Measurements from ENCODE around the gene EMC6.

EMC6 gene

DNA sequence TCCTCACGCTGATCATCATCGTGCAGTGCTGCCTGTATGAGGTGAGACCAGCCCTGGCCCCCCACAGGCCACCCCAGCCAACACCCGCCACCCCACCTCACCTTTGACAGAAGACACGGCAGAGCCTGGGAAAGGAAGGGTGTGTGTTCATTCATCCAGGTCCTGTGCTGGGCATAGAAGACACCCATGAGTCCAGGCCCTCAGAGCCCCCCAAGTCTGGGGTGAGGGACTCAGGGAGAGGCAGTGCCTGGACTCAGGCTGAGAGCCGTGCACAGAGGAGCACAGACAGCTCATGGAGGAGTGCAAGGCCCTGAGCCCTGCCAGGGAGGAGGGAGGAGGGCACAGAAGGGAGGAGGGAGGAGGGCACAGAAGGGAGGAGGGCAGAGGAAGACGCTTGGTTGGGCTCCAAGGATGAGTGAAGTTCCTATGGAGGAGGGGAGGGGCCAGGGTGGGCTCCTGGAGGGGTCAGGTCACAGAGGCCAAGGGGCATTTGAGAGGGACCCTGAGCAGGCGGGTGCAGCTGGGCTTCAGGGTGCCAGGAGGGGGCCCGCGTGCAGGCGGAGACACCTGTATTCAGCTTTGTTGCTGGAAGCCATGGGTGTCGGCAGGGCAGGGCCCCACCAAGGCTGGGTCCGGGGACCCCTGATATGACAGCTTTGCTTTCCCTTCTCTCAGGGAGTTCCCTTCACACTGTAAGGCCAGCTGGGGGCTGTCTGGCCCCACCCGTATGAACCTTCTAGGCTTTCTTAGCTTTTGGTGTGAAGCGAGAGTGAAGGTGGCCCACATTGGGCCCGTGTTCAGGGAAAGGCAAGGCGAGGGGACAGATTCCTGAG is 11.6 kb upstream of the EMC6 start:
- TF ChIP-seq, protein P1, sequence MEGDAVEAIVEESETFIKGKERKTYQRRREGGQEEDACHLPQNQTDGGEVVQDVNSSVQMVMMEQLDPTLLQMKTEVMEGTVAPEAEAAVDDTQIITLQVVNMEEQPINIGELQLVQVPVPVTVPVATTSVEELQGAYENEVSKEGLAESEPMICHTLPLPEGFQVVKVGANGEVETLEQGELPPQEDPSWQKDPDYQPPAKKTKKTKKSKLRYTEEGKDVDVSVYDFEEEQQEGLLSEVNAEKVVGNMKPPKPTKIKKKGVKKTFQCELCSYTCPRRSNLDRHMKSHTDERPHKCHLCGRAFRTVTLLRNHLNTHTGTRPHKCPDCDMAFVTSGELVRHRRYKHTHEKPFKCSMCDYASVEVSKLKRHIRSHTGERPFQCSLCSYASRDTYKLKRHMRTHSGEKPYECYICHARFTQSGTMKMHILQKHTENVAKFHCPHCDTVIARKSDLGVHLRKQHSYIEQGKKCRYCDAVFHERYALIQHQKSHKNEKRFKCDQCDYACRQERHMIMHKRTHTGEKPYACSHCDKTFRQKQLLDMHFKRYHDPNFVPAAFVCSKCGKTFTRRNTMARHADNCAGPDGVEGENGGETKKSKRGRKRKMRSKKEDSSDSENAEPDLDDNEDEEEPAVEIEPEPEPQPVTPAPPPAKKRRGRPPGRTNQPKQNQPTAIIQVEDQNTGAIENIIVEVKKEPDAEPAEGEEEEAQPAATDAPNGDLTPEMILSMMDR (IDR thresholded peaks at IDR 0.05; ENCODE audit: insufficient read depth, missing control alignments): no peak
- no peak for DNase-seq (ENCODE audit: insufficient read length, low spot score)
- no peak for FAIRE-seq

DNA sequence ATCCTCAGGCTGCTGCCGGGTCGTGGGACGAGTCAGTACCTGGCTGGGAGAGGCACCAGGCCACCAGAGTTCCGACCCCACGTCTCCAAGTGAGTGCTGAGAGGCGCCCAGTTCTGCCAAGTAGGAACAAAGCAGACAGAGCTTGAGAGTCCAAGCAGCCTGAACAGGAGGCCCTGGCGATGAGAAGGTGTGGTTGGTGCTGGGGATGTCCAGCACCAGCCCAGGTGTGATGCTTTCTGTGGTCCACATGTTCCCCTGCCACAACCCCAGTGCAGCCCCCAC is 11.1 kb upstream of the EMC6 start:
- FAIRE-seq (no peak), DNase-seq (ENCODE audit: insufficient read length, low spot score) (no peak)
- TF ChIP-seq, protein P1 (IDR thresholded peaks at IDR 0.05; ENCODE audit: insufficient read depth, missing control alignments): no peak

DNA sequence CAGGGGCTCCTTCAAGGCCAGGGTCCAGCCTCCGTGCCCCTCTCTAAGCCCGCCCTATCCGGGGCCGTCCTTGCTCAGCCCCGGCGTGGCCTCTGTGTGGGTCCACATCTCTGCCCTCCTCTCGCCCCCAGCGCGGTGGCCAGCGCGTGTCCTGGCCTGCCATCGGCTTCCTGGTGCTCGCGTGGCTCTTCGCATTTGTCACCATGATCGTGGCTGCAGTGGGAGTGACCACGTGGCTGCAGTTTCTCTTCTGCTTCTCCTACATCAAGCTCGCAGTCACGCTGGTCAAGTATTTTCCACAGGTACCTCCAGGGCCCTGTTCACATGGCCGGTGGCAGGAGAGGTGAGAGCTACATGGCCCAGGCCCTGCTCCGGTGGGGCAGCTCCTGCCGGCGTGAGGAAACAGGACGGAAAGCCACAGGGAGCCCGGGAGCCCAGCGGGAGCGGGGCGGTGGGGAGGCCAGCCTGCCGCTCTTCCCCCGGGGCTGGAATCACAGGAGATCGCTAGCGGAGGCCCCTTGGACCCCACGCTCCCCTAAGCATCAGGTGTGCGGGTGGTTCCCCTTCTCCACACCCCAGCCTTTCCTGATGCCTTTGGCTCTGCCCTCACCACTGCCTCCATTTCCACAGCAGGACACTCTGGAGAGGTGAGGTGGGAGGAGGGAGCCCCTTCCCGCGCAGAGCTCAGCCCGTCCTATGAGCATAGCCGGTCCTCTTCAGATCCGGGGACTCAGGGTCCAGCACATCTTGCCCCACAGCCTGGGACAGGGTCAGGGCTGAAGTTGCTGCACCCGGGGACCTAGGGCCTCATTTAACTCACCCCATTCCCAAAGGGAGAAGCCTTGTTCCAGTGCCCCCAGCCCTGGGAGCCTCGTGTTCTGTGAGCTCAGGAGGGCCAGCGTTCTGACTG is 10.5 kb upstream of the EMC6 start:
- DNase-seq (ENCODE audit: insufficient read length, low spot score) (no peak), FAIRE-seq (no peak)
- TF ChIP-seq, protein P1 (IDR thresholded peaks at IDR 0.05; ENCODE audit: insufficient read depth, missing control alignments): no peak

DNA sequence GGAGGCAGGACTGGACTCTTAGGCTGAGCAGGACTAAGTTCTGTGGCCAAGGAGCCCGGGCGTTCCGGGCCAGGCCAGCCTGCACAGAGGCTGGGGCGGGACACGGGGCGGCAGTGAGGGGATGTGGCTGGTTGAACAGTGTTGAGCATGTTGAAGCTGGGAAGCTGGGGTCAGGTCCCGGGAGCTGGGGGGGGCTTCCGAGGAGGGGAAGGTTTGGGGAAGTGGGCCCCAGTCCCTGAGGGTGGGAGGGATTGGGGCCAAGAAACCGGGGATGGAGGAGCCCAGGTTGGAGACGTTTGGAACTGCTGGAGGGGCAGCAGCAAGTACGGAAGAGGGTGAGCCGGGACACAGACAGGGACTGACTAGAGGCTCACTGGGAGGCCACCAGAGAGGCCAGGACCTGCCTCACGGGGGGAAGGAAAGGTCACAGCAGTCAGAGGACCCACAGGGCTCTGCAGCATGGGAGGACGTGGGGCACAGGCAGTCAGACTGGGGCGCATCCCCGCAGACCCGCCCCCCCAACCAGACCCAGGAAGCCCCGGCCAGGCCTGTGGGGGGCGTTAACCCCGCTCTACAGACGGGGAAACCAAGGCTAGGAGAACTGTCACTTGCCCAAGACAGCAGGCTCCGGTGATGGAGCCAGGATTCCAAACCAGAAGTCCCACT is 9.7 kb upstream of the EMC6 start:
- DNase-seq (ENCODE audit: insufficient read length, low spot score): no peak
- no peak for FAIRE-seq
- TF ChIP-seq, protein P1 (IDR thresholded peaks at IDR 0.05; ENCODE audit: insufficient read depth, missing control alignments): no peak

DNA sequence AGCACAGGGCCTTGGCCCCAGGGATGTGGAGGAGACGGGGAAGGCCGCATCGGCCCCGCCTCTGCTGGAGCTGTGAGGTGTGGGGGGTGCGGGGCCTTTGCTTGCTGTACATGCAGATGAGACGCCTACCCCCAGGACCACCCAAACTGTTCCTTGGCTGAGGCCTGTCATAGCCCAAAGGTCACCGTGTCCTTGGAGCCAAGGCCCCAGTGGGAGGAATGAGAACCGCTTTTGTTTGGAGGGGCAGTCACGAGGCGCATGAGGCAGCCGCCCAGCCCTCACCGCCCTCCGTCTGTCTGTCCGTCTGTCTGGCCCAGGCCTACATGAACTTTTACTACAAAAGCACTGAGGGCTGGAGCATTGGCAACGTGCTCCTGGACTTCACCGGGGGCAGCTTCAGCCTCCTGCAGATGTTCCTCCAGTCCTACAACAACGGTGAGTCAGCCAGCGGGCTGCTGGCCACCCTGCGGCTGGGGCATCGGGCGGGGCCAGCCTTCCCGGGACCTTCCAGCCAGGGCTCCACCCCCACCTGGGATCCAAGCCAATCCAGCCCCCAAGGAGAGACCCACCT is 9.0 kb upstream of the EMC6 start:
- FAIRE-seq: no peak
- no peak for DNase-seq (ENCODE audit: insufficient read length, low spot score)

DNA sequence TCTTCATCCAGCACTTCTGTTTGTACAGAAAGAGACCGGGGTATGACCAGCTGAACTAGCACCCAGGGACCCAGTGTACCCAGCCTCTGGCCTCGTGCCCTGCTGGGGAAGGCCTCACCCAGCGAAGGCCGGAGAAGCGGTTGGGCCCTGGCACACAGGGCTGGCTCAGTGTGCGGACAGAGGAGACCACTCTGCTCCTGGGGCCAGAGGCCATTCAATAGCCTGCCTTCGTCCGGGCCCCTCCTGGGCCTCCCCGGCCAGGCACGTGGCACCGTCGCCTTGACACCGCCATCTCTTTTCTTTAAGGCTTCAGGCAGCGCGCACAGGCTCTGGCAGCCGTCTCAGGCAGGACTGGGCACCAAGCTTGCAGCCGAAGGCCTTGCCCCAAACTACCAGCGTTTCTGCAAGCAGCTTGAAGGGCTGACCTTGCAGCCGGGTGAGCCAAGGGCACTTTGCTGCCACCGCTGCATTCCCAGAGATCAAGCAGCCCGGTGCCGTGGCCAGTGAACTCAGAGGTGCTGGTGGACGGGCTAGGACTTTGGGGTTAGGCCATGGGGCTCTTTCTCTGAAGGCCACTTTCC is 8.2 kb upstream of the EMC6 start:
- FAIRE-seq (no peak), DNase-seq (ENCODE audit: insufficient read length, low spot score) (no peak)
- TF ChIP-seq, protein P1 (IDR thresholded peaks at IDR 0.05; ENCODE audit: insufficient read depth, missing control alignments): no peak

More for the DNA sequence above, 9.0 kb upstream of the EMC6 start:
- TF ChIP-seq, protein P1 (IDR thresholded peaks at IDR 0.05; ENCODE audit: insufficient read depth, missing control alignments): no peak
